ENCODE measurements around the gene PIK3CB.

GRCh38 chr3:138657508-138657907 is 177.2 kb downstream of the PIK3CB start:
- TF ChIP-seq CTCF (conservative IDR thresholded peaks at IDR 0.05): no peak
- no peak for TF ChIP-seq ZFX (IDR thresholded peaks at IDR 0.05)
